Upper lobe of left lung (tissue), 6 donors: ENCODE results near the gene COL8A2. TPM values are rescaled to one million over a fixed set of nuclear protein-coding genes. Genes with fewer than 3 reads are reported as not detected.
A peak's percentile ranks its signal among the peaks of the same experiment; 100 is the strongest.

Experiments used
- ATAC-seq, 2 donors: fragments of 200-7000 bp; cut with Tn5 transposase; one replicate each; pipeline ENCODE4 v1.9.1; 2022; ENCODE audit warnings: mild to moderate bottlenecking in 2 of 2, moderate library complexity in 2 of 2; ENCODE audit not compliant: low FRiP score in 2 of 2
- DNase-seq, 2 donors: peaks; one replicate each; pipeline ENCODE4 v3.0.0-alpha.2; 2019 to 2020
- H3K27ac ChIP-seq, 4 donors: fragments of 200-600 bp; sonication (generic); one replicate each; pipeline ENCODE4 v1.5.1; 2016 to 2019
- H3K27me3 ChIP-seq, 4 donors: fragments of 200-600 bp; sonication (generic); one replicate each; pipeline ENCODE4 v1.5.1; 2017 to 2019
- H3K36me3 ChIP-seq, 4 donors: fragments of 200-600 bp; sonication (generic); one replicate each; pipeline ENCODE4 v1.5.1; 2016 to 2019
- H3K4me1 ChIP-seq, 4 donors: fragments of 200-600 bp; sonication (generic); one replicate each; pipeline ENCODE4 v1.5.1; 2018 to 2019
- H3K4me3 ChIP-seq, 4 donors: fragments of 200-600 bp; sonication (generic); one replicate each; pipeline ENCODE4 v1.5.1; 2017 to 2019; ENCODE audit warnings: mild to moderate bottlenecking in 2 of 4, moderate library complexity in 1 of 4
- H3K9me3 ChIP-seq, 4 donors: fragments of 200-600 bp; sonication (generic); one replicate each; pipeline ENCODE4 v1.5.1; 2018 to 2019
- CTCF ChIP-seq, 6 experiments: fragments of 450-650 bp in 4 of 6; fragments of 200-600 bp in 2 of 6; sonication (generic) in 2 of 6; IDR thresholded peaks; one replicate each; pipeline ENCODE4 v1.5.1; 2016 to 2019; ENCODE audit warnings: antibody characterized with exemption in 6 of 6
- EP300 ChIP-seq, 4 donors: sonication (generic); formaldehyde crosslinking; IDR thresholded peaks; one replicate each; pipeline ENCODE4 v1.5.1; 2017; ENCODE audit warnings: antibody characterized with exemption in 4 of 4, control low read depth in 2 of 4
- POLR2A ChIP-seq, 4 donors: fragments of 450-650 bp; IDR thresholded peaks; one replicate each; pipeline ENCODE4 v1.5.1; 2016 to 2017; ENCODE audit warnings: antibody characterized with exemption in 4 of 4, mild to moderate bottlenecking in 2 of 4
- POLR2AphosphoS5 ChIP-seq, 2 donors: sonication (generic); formaldehyde crosslinking; IDR thresholded peaks; one replicate each; pipeline ENCODE4 v1.5.1; 2017; ENCODE audit warnings: antibody characterized with exemption in 2 of 2
- WGBS, 2 donors: methylation state at CpG; one replicate each; pipeline ENCODE4 v1.1.5; 2017 to 2018; 5-methylcytosine and 5-hydroxymethylcytosine counted together
- total RNA-seq, 6 donors: library from RNA; depleted of rRNA in 4 of 6; stranded (reverse); fragments of >200 nt in 4 of 6; gene quantifications; one replicate each; pipeline versions ENCODE4 v1.1.0 to v1.2.1, GENCODE V29; 2016 to 2021
- donor health status: DM: no; HTN: no; CAD: no; lungs with moderate emphysema.
- donor health status: DM: no; HTN: yes; CAD: no; lungs with severe emphysema.

Gene COL8A2
- total RNA-seq, 6 donors from 2014 or later: 2.5 to 20.8 (median 11.4) TPM

- Histone ChIP-seq H3K36me3 (peaks cover 10 to 46% (median 33%) of the 10 kb centered on the region in 4 donors), H3K27me3 (no peaks in the 10 kb centered on the region), H3K4me1 (peaks cover 31 to 50% (median 36%) of the 10 kb centered on the region in 4 donors)
These were observed 12.8 kb upstream of the COL8A2 start for GRCh38 chr1:36137776-36138175.

GRCh38 chr1:36137226-36137625 is 12.2 kb upstream of the COL8A2 start:
- Histone ChIP-seq H3K36me3 (peaks cover 10 to 46% (median 33%) of the 10 kb centered on the region in 4 donors), H3K4me1 (peaks cover 28 to 44% (median 34%) of the 10 kb centered on the region in 4 donors), H3K9me3 (no peaks in the 10 kb centered on the region), H3K27ac (peak overlapping the region in 3 of 4 donors; percentile 25 to 76 (median 61)), H3K27me3 (no peaks in the 10 kb centered on the region), H3K4me3 (no peak overlapping the region)
- ATAC-seq (no peak), DNase-seq (no peak)
- TF ChIP-seq CTCF (IDR thresholded peaks at IDR 0.05): no peak
- TF ChIP-seq POLR2A (IDR thresholded peaks at IDR 0.05): no peak
- no peak for TF ChIP-seq POLR2AphosphoS5 (IDR thresholded peaks at IDR 0.05)
- TF ChIP-seq EP300 (IDR thresholded peaks at IDR 0.05): no peak
- WGBS, 2 donors: 74 to 75% methylated on average over 5 of the region's 5 CpGs

More at GRCh38 chr1:36137776-36138175, 12.8 kb upstream of the COL8A2 start:
- Histone ChIP-seq H3K9me3 (no peaks in the 10 kb centered on the region), H3K4me3 (no peak overlapping the region), H3K27ac (peak overlapping the region in 1 of 4 donors; percentile 76)
- ATAC-seq: no peak
- TF ChIP-seq POLR2A (IDR thresholded peaks at IDR 0.05): no peak
- no peak for TF ChIP-seq CTCF (IDR thresholded peaks at IDR 0.05)
- no peak for TF ChIP-seq EP300 (IDR thresholded peaks at IDR 0.05)
- no peak for TF ChIP-seq POLR2AphosphoS5 (IDR thresholded peaks at IDR 0.05)
- 85 to 97% methylated on average over 3 of the region's 3 CpGs for WGBS, 2 donors
- DNase-seq: no peak

GRCh38 chr1:36136535-36136934 is 11.5 kb upstream of the COL8A2 start:
- ATAC-seq: peak in 1 of 2 donors; percentile 60
- no peak overlapping the region for H3K4me3 ChIP-seq
- no peaks in the 10 kb centered on the region for H3K9me3 ChIP-seq
- H3K4me1 ChIP-seq: peaks cover 24 to 40% (median 31%) of the 10 kb centered on the region in 4 donors
- peak overlapping the region; percentile 22 to 76 (median 62) for H3K27ac ChIP-seq
- TF ChIP-seq CTCF (IDR thresholded peaks at IDR 0.05) (no peak), EP300 (IDR thresholded peaks at IDR 0.05) (peak in 1 of 4 donors; percentile 10)
- peak in 1 of 2 donors; percentile 48 for DNase-seq
- no peaks in the 10 kb centered on the region for H3K27me3 ChIP-seq
- 55 to 74% methylated on average over 1 of the region's 1 CpG for WGBS, 2 donors
- H3K36me3 ChIP-seq: peaks cover 10 to 46% (median 33%) of the 10 kb centered on the region in 4 donors

DNA sequence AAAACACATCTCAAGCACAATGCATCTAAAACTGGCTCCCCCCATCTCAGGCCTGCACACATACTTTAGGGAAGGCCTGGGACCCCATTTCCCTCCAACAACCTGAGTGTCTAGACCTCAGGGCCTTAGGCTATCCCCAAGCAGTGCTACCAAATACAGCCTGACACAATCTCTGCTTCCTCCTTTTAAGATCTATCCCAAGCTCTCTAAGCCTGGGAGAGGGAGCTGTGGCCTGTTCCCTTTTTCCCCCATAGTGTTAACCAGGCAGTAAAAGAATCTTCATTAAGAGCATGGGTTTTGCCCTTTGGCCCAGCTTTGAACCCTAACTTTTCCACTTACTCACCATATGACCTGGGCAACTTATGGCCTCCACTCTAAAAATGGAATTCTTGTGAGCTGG is 10.8 kb upstream of the COL8A2 start:
- Histone ChIP-seq H3K4me3 (no peak overlapping the region), H3K9me3 (no peaks in the 10 kb centered on the region), H3K4me1 (peaks cover 24 to 37% (median 29%) of the 10 kb centered on the region in 4 donors), H3K36me3 (peaks cover 10 to 46% (median 33%) of the 10 kb centered on the region in 4 donors), H3K27ac (peak overlapping the region; percentile 10 to 76 (median 42)), H3K27me3 (no peaks in the 10 kb centered on the region)
- no peak for TF ChIP-seq POLR2A (IDR thresholded peaks at IDR 0.05)
- DNase-seq (no peak), ATAC-seq (no peak)

DNA sequence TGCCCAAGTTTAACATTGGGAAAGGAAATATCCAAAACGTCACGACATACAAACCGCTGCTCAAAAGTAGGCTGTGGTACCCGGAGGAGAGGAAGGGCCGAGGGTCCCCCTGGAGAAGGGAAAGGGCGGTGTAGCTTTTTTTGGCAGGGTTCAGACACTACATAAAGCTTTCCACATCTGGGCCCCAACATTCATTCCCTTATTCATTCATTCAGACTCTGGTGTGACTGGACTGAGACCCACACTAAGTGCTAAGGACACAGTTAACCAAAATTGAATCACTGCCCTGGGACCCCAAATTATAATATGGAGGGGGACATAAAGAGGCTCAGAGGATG is 10.3 kb upstream of the COL8A2 start:
- H3K4me1 ChIP-seq: peaks cover 21 to 32% (median 26%) of the 10 kb centered on the region in 4 donors
- H3K9me3 ChIP-seq: no peaks in the 10 kb centered on the region
- ATAC-seq (peak in 1 of 2 donors; percentile 21), DNase-seq (no peak)
- no peak for TF ChIP-seq POLR2A (IDR thresholded peaks at IDR 0.05)
- TF ChIP-seq EP300 (IDR thresholded peaks at IDR 0.05): no peak
- 60 to 66% methylated on average over 6 of the region's 6 CpGs for WGBS, 2 donors
- peaks cover 10 to 44% (median 33%) of the 10 kb centered on the region in 4 donors for H3K36me3 ChIP-seq
- H3K27me3 ChIP-seq: no peaks in the 10 kb centered on the region
- no peak overlapping the region for H3K4me3 ChIP-seq
- H3K27ac ChIP-seq: peak overlapping the region; percentile 10 to 76 (median 41)
